Endothelial cell of umbilical vein (primary cell): Measurements from ENCODE around the gene CNTNAP2. TPM values are rescaled to one million over a fixed set of nuclear protein-coding genes. Genes with fewer than 3 reads are reported as not detected.

Source experiments
- BruUV-seq: library from RNA; stranded (reverse); fragments of 400-500 nt; replicated peaks from 2 replicates; lab custom pipeline; 2021; lab: Mats Ljungman, UMichigan
- CTCF ChIA-PET: fragments of 300-600, 350-600 bp; sonication (Branson Sonifier 250); formaldehyde crosslinking; loops from one replicate; lab custom pipeline; 2021; ENCODE audit warnings: antibody characterized with exemption, inconsistent platforms; lab: Charles Lee
- POLR2A ChIA-PET: fragments of 300-600, 350-600 bp; sonication (Branson Sonifier 250); formaldehyde crosslinking; loops from one replicate; lab custom pipeline; 2021; ENCODE audit warnings: antibody characterized with exemption, inconsistent platforms; lab: Charles Lee
- DNase-seq: peaks from one replicate; pipeline ENCODE4 v3.0.0-alpha.2; 2011; ENCODE audit warnings: low read depth, low spot score
- FAIRE-seq: peaks from 2 replicates; lab custom pipeline; 2011; peaks lifted over from hg19 to GRCh38; lab: Jason Lieb, UNC
- H2AFZ ChIP-seq: 2 replicates; pipeline ENCODE4 v1.6.0; 2012; ENCODE audit warnings: low read depth, low read length, control low read depth, inconsistent platforms
- H3K27ac ChIP-seq: 2 replicates; pipeline ENCODE4 v1.5.1; 2011; ENCODE audit warnings: low read depth, mild to moderate bottlenecking, control low read depth, low read length, moderate library complexity; ENCODE audit not compliant: insufficient read depth
- H3K27me3 ChIP-seq, 2 experiments: 2 replicates each; pipeline versions ENCODE4 v1.6.0 to v1.6.1; 2011; ENCODE audit warnings: low read length in 2 of 2, mixed read lengths in 1 of 2; ENCODE audit not compliant: control insufficient read depth in 2 of 2, insufficient read depth in 2 of 2
- H3K36me3 ChIP-seq, 2 experiments: 2 replicates in 1 of 2; 3 replicates in 1 of 2; pipeline ENCODE4 v1.5.1; 2011; ENCODE audit warnings: low read length in 2 of 2, mild to moderate bottlenecking in 1 of 2, moderate library complexity in 1 of 2; ENCODE audit not compliant: control insufficient read depth in 2 of 2, insufficient read depth in 2 of 2; ENCODE audit errors: extremely low read depth in 1 of 2
- H3K4me1 ChIP-seq: 3 replicates; pipeline ENCODE4 v1.5.1; 2011; ENCODE audit warnings: mild to moderate bottlenecking, low read length; ENCODE audit not compliant: control insufficient read depth, insufficient read depth; ENCODE audit errors: extremely low read depth
- H3K4me2 ChIP-seq: 2 replicates; pipeline ENCODE4 v1.6.1; 2011; ENCODE audit warnings: low read length, control low read depth, mixed read lengths; ENCODE audit not compliant: insufficient read depth
- H3K4me3 ChIP-seq, 3 experiments: fragments of 200-600 bp in 1 of 3; sonication (generic), shearing (Covaris generic) in 1 of 3; replicated peaks in 1 of 3; 2 replicates each; pipeline ENCODE4 v1.5.1; 2011 to 2016; ENCODE audit warnings: control low read depth in 3 of 3, low read length in 3 of 3, mild to moderate bottlenecking in 2 of 3, inconsistent platforms in 1 of 3, low read depth in 1 of 3, moderate library complexity in 1 of 3; ENCODE audit not compliant: insufficient read depth in 1 of 3
- H3K79me2 ChIP-seq: 2 replicates; pipeline ENCODE4 v1.6.0; 2012; ENCODE audit warnings: low read length, inconsistent platforms; ENCODE audit not compliant: control insufficient read depth, insufficient read depth
- H3K9ac ChIP-seq: replicated peaks from 2 replicates; pipeline ENCODE3; 2011; ENCODE audit warnings: low read length, control low read depth; ENCODE audit not compliant: insufficient read depth; ENCODE audit errors: extremely low read depth
- H3K9me1 ChIP-seq: replicated peaks from 3 replicates; pipeline ENCODE4 v1.6.0; 2011; ENCODE audit warnings: mild to moderate bottlenecking, low read length; ENCODE audit not compliant: control insufficient read depth, insufficient read depth; ENCODE audit errors: extremely low read depth
- H3K9me3 ChIP-seq: replicated peaks from 2 replicates; pipeline ENCODE4 v1.5.1; 2012; ENCODE audit warnings: low read length, inconsistent platforms; ENCODE audit not compliant: control insufficient read depth, insufficient read depth
- H4K20me1 ChIP-seq: replicated peaks from 2 replicates; pipeline ENCODE3; 2011; ENCODE audit warnings: mild to moderate bottlenecking, low read length; ENCODE audit not compliant: control insufficient read depth, insufficient read depth; ENCODE audit errors: extremely low read depth
- EZH2 ChIP-seq: IDR thresholded peaks from 2 replicates; pipeline ENCODE4 v1.6.1; 2012; ENCODE audit warnings: borderline replicate concordance, low read depth, mild to moderate bottlenecking, moderate library complexity, low read length, inconsistent platforms; ENCODE audit not compliant: severe bottlenecking
- FOS ChIP-seq: IDR thresholded peaks from 2 replicates; pipeline ENCODE4 v1.6.1; 2011; ENCODE audit warnings: mild to moderate bottlenecking, low read length, moderate library complexity, borderline replicate concordance; ENCODE audit not compliant: insufficient read depth
- GATA2 ChIP-seq: IDR thresholded peaks from 2 replicates; pipeline ENCODE4 v1.7.0; 2011; ENCODE audit warnings: low read depth, mild to moderate bottlenecking, moderate library complexity, mixed read lengths, low read length; ENCODE audit not compliant: insufficient read length, insufficient read depth
- MYC ChIP-seq: IDR thresholded peaks from one replicate; pipeline ENCODE4 v1.6.1; 2011; ENCODE audit warnings: mild to moderate bottlenecking, low read depth, low read length
- POLR2AphosphoS5 ChIP-seq: IDR thresholded peaks from 2 replicates; pipeline ENCODE4 v1.6.1; 2012; ENCODE audit warnings: low read depth, mild to moderate bottlenecking, control low read depth, low read length, moderate library complexity; ENCODE audit not compliant: insufficient read depth
- dilution Hi-C: fragments of 300-500 bp; cut with MboI; formaldehyde crosslinking; loops from one replicate; pipeline ENCODE4 v1.15.0; 2019; ENCODE audit warnings: low sequenced_read_pairs; ENCODE audit not compliant: extremely low pct_ligation_motif_present
- intact Hi-C: fragments of 100-400 bp; cut with micrococcal nuclease; formaldehyde crosslinking; loops from one replicate; pipeline ENCODE4 v1.10.0; 2022
- polyA plus RNA-seq, 4 experiments: library from polyadenylated mRNA; depleted of rRNA in 3 of 4; stranded (reverse) in 3 of 4; unstranded in 1 of 4; fragments of >200 nt; gene quantifications; 2 replicates each; pipeline versions ENCODE4 v1.2.1 to v1.2.3, GENCODE V29; 2011 to 2012; ENCODE audit warnings: missing spikeins in 1 of 4
- total RNA-seq: library from RNA; stranded (reverse); gene quantifications from 2 replicates; pipeline ENCODE4 v1.2.3, GENCODE V29; 2021
- TF ChIP-seq, protein P1 (sequence below), 2 donors: IDR thresholded peaks; 1 replicate in 1 of 2; 2 replicates in 1 of 2; pipeline ENCODE4 v1.5.1; 2011; ENCODE audit warnings: low read length in 2 of 2, mild to moderate bottlenecking in 2 of 2, moderate library complexity in 2 of 2, control low read depth in 1 of 2, inconsistent platforms in 1 of 2, low read depth in 1 of 2; ENCODE audit not compliant: insufficient read depth in 1 of 2; ENCODE audit errors: extremely low read depth in 1 of 2

The CNTNAP2 gene
- total and polyA plus RNA-seq, 2 donors (not counting 3 experiments of a cell fraction or from before 2014, with no cell fraction given) = not detected

DNA sequence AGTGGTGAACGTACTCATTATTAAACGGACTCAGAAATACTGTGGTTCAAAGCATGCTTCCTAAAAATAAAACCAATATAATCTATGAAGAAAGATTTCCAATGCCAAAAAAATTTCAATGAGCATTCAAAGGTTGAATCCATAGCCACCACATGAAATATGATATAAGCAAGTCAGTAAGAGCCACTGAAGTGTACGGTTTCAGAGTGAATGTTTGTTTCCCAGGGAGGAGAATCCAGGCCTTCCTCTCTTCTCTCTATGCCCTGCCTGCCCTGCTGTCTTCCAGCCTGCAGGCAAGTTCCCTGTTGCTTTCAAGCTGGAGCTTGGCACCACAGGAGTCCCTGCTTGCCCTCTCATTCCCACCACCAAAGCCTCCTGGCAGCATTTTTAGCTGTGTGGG is 1302.4 kb downstream of the CNTNAP2 start:
- no peak overlapping the region for H3K4me2 ChIP-seq
- no peaks in the 10 kb centered on the region for H3K9me1 ChIP-seq
- POLR2A ChIA-PET = no interaction called here
- no peak overlapping the region for H3K4me3 ChIP-seq
- H3K27ac ChIP-seq = no peak overlapping the region
- H3K9me3 ChIP-seq = peaks cover 3% of the 10 kb centered on the region
- no peak for TF ChIP-seq MYC
- H3K79me2 ChIP-seq = no peaks in the 10 kb centered on the region
- intact Hi-C loops (no loop called here), dilution Hi-C loops (no loop called here)
- no peak for DNase-seq
- no TSS peak for BruUV-seq
- no peak overlapping the region for H2AFZ ChIP-seq
- H3K27me3 ChIP-seq = no peaks in the 10 kb centered on the region
- H4K20me1 ChIP-seq = no peaks in the 10 kb centered on the region
- CTCF ChIA-PET = no interaction called here
- no peak overlapping the region for H3K9ac ChIP-seq
- H3K36me3 ChIP-seq = no peaks in the 10 kb centered on the region
- no peaks in the 10 kb centered on the region for H3K4me1 ChIP-seq
- no peak for FAIRE-seq

DNA sequence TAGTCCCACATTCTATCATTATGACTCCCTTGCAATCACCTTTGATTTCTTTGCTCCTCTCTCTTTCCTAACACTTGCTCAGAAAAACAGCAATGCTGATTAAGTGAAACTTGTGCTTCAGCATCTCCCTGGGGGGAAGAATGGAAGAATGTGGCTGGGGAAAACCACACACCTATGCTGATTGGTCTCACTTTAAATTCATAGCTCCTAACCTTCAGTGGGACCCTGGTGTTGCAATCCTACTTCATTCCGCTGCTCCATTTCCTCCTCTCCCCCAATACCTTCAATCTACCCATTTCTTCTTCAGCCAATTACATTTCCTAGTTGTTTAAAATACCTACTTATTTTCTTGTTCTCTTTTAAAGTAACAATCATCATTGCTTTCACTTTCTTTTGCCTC is 1307.3 kb downstream of the CNTNAP2 start:
- Histone ChIP-seq H3K27me3 (no peaks in the 10 kb centered on the region), H2AFZ (no peak overlapping the region), H3K4me3 (no peak overlapping the region), H3K9me1 (no peaks in the 10 kb centered on the region), H3K79me2 (no peaks in the 10 kb centered on the region), H4K20me1 (no peaks in the 10 kb centered on the region), H3K4me2 (no peak overlapping the region), H3K9me3 (peaks cover 3% of the 10 kb centered on the region), H3K27ac (no peak overlapping the region), H3K36me3 (no peaks in the 10 kb centered on the region), H3K4me1 (no peaks in the 10 kb centered on the region), H3K9ac (no peak overlapping the region)
- no TSS peak for BruUV-seq
- CTCF ChIA-PET = no interaction called here
- no peak for TF ChIP-seq POLR2AphosphoS5
- no peak for TF ChIP-seq GATA2
- TF ChIP-seq MYC = no peak
- no peak for TF ChIP-seq EZH2
- TF ChIP-seq, protein P1, sequence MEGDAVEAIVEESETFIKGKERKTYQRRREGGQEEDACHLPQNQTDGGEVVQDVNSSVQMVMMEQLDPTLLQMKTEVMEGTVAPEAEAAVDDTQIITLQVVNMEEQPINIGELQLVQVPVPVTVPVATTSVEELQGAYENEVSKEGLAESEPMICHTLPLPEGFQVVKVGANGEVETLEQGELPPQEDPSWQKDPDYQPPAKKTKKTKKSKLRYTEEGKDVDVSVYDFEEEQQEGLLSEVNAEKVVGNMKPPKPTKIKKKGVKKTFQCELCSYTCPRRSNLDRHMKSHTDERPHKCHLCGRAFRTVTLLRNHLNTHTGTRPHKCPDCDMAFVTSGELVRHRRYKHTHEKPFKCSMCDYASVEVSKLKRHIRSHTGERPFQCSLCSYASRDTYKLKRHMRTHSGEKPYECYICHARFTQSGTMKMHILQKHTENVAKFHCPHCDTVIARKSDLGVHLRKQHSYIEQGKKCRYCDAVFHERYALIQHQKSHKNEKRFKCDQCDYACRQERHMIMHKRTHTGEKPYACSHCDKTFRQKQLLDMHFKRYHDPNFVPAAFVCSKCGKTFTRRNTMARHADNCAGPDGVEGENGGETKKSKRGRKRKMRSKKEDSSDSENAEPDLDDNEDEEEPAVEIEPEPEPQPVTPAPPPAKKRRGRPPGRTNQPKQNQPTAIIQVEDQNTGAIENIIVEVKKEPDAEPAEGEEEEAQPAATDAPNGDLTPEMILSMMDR (IDR thresholded peaks at IDR 0.05; ENCODE audit: extremely low read depth in 1 of 2, insufficient read depth in 1 of 2, low read depth in 1 of 2, low read length in 2 of 2) = no peak
- no peak for TF ChIP-seq FOS
- intact Hi-C loops = no loop called here
- POLR2A ChIA-PET = no interaction called here
- no peak for FAIRE-seq
- dilution Hi-C loops = no loop called here
- no peak for DNase-seq
